Activated T-cell treated with anti-CD3 and anti-CD28 coated beads for 1 hour (primary cell): ENCODE measurements around the gene USP34.

Experiments
- DNase-seq: peaks from one replicate; pipeline ENCODE4 v3.0.0-alpha.2; 2020; ENCODE audit warnings: low read depth

Gene USP34

DNA sequence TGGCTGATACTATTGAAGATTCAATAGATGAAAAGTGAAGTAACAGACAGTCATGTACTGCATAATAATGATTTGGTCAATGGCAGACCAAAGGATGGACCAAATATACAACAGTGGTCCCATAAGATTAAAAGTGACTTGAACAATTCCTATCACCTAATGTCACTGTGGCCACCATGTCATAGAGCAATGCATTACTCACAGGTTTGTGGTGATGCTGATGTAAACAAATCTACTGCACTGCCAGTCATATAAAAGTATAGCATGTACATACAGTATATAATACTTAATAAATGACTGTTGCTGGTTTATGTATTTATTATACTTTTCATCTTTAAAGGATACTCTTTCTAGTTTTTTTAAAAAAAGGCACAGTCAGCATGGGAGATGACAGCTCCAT is 99.9 kb downstream of the USP34 start:
- DNase-seq = no peak

DNA sequence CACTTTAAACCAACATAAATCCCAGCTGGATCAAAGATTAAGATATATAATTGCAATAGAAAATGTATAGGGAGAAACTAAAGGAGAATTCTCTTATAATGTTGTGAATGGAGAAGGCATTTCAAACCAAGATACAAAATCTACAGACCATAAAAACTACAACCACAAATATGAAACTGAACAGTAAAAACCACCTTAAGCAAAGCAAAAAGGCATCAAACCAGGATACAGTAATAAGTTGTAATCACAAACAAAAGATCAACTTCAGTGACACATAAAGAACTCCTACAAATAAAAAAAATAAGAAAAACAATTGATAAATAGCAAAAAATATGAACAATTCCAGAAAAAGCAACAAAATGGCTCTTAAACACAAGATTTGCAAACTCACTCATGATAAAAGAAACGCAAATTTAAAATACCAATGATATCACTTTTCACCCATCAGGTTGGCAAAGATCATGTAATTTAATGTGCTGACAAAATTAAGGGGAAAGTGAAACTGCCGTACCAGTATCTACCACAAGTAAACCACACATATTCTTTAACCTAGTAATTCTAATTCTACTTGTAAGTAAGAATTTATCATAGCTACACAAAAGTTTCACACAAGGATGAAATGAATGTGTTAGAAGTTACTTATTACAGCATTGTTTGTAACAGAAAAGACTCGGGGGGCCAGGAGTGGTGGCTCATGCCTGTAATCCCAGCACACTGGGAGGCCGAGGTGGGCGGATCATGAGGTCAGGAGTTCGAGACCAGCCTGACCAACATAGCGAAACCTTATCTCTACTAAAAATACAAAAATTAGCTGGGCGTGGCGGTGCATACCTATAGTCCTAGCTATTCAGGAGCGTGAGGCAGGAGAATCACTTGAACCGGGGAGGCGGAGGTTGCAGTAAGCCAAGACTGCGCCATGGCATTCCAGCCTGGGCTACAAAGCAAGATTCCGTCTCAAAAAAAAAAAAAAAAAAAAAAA is 101.9 kb downstream of the USP34 start:
- DNase-seq = no peak

DNA sequence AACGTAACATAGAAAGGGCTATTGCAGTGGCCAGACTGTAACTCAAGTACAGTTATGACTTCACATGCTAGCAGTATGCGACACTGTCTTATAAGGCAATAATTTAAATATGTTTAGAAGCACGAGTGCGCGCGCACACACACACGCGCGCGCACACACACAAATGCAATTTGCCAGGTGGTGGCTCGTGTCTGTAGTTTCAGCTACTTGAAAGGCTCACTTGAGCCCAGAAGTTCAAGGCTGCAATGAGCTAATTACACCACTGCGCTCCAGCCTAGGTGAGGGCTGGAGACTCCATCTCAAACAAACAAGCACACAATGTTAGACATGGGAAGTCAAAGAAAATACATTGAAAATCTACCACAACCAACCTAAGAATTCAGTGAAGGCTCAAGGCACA is 103.7 kb downstream of the USP34 start:
- DNase-seq = no peak

- DNase-seq = no peak
These were observed 107.3 kb downstream of the USP34 start for GRCh38 chr2:61363580-61363979.

DNA sequence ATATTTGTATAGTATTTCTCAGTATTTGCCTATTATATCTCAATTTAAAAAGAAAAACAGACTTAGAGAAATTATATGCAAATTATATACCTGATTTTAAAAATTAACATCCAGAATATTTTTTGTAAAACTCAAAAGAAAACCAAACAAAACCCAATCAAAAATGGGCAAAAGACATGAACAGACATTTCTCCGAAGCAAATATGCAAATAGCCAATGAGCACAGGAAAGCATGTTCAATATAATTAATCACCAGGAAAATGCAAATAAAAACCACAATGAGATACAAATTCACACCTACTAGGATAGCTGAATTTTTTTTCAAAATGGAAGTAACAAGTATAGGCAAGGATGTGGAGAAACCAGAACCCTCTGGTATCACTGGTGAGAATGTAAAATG is 108.0 kb downstream of the USP34 start:
- no peak for DNase-seq

DNA sequence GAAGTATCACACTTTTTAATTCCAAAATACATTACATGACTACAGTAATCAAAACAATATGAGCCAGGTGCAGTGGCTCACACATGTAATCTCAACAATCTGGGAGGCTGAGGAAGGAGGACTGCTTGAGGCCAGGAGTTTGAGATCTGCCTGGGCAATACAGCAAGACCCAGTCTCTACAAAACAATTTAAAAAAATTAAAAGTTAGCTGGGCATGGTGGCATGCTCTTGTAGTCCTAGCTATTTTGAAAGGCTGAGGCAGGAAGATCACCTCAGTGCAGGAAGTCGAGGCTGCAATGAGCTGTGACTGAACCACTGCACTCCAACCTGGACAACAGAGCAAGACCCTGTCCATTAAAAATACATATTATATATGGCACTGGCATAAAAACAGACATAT is 109.8 kb downstream of the USP34 start:
- no peak for DNase-seq

DNA sequence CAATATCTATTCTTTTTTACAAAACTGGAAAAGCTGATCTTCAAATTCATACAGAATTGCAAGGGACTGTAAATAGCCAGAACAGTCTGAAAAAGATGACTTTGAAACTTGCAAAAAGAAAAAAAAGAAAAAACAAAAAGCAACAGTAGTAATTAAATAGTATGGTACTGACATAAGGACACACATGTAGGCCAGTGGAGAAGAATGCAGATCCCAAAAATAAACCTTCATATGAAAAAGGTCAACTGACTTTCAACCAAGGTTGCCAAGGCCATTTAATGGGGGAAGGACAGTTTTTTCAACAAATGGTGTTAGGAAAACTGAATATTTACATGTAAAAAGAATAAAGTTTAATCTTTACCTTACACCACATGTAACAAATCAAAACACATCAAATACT is 111.8 kb downstream of the USP34 start:
- no peak for DNase-seq

- DNase-seq = no peak
These were observed 113.2 kb downstream of the USP34 start for GRCh38 chr2:61357681-61358080.

DNA sequence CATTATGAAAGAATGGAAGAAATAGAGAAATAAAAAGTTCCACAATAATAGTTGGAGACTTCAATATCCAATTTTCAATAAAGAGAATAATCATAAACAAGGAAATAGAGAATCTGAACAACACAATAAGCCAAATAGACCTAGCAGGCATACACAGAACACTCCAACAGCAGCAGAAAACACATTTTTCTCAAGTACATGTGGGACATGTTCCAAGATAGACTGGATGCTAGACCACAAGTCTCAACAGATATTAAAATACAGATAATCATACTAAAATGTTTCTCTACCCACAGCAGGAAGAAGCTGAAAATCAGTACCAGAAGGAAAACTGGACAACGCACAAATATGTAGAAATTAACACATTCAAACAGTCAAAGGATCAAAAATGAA is 113.9 kb downstream of the USP34 start:
- no peak for DNase-seq

DNA sequence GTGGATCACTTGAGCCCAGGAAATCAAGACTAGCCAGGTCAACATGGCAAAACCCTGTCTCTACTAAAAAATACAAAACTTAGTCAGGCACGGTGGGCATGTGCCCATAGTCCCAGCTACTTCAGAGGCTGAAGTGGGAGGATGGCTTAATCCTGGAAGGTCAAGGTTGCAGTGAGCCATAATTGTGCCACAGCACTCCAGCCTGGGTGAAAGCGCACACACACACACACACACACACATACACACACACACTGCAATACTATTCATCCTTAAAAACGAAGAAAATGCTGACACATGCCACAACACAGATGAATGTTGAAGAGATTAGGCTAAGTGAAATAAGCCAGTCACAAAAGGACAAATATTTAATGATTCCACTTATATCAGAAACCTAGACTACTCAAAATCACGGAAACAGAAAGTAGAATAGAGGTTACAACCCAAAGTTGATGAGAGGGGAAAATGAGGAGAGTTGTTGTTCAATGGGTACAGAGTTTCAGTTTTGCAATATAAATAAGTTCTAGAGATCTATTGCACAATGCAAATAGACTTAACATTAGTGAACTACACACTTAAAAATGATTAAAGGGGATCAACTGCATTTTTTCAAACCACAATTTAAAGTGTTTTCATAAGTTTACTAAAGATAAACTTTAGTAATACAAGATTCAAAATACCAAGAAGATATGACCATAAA is 114.5 kb downstream of the USP34 start:
- no peak for DNase-seq

- DNase-seq = no peak
These were observed 116.2 kb downstream of the USP34 start for GRCh38 chr2:61354543-61355197.

- DNase-seq = no peak
These were observed 117.0 kb downstream of the USP34 start for GRCh38 chr2:61353909-61354308.

- DNase-seq = no peak
These were observed 120.1 kb downstream of the USP34 start for GRCh38 chr2:61350777-61351176.

DNA sequence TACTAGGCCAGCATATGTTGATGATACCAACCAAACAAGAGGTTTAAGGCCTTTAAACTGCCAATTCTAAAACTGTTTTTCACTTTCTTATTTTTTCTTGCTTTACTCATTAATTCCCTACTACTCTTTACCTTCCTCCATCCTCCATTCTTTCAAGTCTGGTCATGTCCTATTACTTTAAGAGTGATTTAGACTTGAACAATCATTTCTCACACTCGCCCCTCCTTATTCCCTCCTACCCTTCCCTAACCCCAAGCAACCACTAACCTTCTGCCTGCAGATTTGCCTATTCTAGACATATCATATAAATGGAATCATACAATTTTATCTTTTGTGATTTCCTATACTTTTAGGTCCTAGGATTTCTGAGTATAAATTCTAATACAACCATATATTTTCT is 127.7 kb downstream of the USP34 start:
- no peak for DNase-seq

DNA sequence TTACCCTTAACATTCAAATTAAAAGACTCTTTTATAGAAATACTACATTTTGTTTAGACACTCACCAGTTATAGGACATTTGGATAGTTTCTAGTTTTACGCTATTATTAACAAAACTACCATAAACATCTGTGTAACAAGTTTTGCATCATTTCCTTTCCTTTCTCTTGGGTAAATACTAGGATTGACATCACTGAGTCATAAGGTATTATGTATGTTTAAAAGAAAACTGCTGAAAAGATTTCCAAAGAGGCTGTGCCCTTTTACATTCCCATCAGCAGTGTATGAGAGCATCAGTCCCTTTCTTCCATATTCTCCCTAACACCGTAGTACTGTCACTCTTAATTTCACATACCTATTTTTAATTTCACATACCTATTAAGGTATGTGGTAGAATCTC is 130.6 kb downstream of the USP34 start:
- DNase-seq = no peak

- DNase-seq = no peak
These were observed 132.4 kb downstream of the USP34 start for GRCh38 chr2:61338447-61338846.

DNA sequence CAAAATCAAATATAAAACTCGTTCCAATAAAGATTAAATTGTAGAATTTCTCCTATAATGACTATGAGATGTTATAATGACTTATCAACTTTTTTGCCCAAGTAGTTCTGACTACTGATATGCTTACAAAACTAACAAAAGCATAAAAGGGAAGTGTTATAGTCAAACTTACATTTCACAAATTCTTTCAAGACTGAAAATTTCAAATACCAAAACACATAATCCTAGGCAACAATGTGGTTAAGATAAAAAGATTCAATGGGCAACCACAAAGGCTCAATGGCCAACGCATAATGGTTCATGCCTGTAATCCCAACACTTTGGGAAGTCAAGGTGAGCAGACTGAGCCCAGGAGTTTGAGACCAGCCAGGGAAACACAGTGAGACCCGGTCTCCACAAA is 135.7 kb downstream of the USP34 start:
- no peak for DNase-seq

GRCh38 chr2:61334466-61334865 is 136.4 kb downstream of the USP34 start:
- no peak for DNase-seq

DNA sequence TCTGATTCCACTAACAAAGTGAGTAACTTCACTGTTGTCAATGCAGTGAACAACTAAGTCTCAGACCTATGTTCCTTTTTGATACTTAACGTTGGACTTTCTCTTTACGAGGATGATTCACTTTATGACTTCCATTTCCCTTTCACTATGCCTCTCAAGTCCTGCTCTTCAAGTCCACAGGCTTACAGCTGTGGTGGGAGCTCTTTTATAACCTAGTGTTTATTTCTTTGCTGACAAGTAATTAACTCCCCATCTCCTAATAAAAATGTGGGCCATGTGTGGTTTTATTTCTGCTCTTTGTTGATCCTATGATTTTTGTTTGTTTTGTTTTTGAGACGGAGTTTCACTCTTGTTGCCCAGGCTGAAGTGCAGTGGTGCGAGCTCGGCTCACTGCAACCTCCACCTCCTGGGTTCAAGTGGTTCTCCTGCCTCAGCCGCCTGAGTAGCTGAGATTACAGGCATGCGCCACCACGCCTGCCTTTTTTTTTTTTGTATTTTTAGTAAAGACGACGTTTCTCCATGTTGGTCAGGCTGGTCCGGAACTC is 142.1 kb downstream of the USP34 start:
- DNase-seq = no peak

DNA sequence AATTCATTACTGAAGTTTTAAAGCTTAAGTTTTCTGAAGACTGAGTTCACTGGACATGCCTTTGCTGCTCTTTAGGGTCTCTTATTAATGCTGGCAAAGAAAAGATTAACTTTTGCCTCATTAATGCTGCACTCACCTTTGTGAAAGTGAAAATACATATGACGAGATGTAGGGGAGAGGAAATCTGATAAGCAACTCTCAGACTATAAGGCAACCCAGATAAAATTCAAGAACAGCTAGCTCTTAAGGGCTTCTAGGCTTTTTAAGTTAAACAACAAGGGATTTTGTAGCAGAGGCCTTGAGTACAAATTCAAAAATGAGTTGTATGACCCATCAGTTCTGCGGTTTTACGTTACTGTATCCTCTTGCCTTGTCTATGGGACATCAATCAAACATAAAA is 143.7 kb downstream of the USP34 start:
- no peak for DNase-seq

GRCh38 chr2:61326423-61326822 is 144.5 kb downstream of the USP34 start:
- no peak for DNase-seq

DNA sequence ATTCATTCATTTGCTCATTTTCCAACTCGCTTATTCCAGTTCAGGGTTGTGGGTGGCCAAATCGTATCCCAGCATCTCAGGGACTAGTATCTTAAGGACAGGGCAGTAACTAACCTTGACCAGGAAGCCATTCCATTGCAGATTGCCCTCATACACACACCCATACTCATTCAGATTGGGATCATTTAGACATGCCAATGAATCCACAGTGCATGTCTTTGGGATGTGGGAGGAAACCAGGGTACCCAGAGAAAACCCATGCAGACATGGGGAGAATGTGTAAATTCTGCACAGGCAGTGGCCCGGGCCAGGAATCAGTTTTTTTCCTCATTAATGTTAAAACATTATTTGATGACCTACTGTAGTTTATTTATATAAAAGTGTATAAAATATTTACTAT is 150.7 kb downstream of the USP34 start:
- DNase-seq = no peak

- no peak for DNase-seq
These were observed 152.3 kb downstream of the USP34 start for GRCh38 chr2:61318553-61318952.
